HG03045 (cell line): Measurements from ENCODE around the gene MFSD6L.

Experiments
- ATAC-seq: cut with Tn5 transposase; IDR thresholded peaks from one replicate; pipeline ENCODE4 v1.9.1; 2021; ENCODE audit warnings: mild to moderate bottlenecking, moderate library complexity; ENCODE audit not compliant: unreplicated experiment

The MFSD6L gene, protein sequence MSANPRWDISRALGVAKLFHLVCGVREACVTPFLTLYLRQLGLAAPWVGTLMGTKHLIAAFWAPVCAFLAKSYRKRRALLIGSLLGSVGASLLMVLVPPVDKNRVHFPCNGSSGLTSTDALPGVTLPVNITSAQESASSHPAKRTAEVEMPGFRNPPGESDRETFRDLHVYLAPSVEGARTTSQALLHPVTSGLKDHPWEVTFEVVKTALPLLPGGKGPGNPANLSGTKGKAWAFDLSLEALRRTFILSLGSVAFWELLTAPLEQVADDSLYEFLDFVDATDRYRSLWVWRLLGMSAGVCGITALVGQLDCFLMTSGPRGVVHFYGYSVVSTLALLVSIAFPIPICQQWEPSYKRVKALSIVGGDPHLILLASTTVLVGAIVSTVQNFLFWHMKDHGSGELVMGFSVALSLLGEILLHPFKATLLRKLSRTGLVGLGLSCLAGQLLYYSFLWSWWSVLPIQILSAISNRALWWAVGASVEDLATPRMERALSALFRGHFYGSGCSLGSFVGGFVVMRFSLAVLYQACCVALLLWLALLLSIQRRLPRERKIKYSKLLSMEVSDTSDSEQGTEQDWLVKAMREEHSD

DNA sequence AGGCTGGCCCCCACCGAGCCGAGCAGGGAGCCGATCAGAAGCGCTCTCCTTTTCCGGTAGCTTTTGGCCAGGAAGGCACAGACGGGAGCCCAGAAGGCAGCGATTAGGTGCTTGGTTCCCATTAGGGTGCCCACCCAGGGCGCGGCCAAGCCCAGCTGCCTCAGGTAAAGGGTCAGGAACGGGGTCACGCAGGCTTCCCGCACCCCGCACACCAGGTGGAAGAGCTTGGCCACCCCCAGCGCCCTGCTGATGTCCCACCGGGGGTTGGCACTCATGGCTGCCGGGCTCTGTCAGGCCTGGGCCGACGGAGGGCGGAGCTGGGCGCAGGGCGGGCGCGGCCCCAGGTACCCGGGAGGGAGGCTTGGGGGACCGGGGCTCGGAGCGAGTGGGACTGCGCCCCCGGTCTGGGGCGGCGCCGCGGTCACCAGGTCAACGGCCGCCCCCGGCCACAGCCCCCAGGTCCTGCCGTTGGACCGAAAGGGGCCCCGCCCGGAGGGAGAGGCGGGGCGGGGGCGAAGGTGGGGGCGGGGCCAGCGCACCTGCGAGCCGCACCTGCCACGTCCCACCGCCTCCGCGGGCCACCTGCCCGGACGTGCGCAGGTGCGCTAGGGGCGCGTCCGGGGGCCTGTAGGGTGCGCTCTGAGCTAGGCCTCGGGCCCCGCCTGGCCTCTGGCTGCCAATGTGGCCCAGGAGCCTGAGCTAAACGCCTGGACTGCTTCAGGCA is at the start of gene MFSD6L:
TSS of gene MFSD6L (minus strand) at position 520 of the 724 bp plus-strand sequence. CDS start at position 275, 245 bp downstream.
- no peak for ATAC-seq

DNA sequence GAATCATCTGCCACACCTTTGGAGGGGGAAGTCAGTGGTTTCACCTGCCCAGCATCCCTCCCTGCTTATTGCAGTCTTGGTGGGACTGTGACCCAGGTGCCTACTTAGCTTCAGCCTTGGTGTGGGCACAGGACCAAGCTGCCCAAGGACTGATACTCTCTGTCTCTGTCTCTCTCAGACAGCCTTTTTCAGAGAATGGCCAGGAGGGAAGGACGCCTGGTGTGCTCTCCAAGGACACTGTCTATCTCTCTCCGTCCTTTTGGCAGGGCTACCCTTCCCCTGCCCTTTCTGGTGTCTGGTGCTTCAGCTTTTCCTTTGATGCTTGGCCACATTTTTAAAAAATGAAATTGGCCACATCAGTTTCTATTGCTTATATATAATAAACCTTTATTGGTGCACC is 48.7 kb upstream of the MFSD6L start:
- ATAC-seq, result no peak

DNA sequence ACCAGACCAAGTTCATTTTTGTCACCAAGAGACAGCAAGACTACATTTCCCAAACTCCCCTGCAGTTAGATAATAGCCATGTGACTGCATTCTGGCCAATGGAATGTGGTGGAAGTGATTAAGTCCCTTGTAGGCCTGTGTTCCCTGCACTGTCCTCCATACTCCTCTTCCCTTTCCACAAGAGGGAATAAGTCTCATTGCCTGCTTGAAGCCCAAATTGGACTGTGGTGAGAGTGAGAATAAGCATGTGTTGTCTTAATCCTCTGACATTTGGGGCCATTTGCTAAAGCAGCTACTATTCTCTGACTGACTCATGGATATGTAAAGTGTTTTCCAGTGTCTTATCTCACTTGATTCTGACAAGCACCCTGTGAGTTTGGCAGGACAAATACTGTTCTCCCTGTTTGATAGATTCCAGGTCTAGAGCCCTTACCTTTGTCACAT is 47.6 kb upstream of the MFSD6L start:
- no peak for ATAC-seq

DNA sequence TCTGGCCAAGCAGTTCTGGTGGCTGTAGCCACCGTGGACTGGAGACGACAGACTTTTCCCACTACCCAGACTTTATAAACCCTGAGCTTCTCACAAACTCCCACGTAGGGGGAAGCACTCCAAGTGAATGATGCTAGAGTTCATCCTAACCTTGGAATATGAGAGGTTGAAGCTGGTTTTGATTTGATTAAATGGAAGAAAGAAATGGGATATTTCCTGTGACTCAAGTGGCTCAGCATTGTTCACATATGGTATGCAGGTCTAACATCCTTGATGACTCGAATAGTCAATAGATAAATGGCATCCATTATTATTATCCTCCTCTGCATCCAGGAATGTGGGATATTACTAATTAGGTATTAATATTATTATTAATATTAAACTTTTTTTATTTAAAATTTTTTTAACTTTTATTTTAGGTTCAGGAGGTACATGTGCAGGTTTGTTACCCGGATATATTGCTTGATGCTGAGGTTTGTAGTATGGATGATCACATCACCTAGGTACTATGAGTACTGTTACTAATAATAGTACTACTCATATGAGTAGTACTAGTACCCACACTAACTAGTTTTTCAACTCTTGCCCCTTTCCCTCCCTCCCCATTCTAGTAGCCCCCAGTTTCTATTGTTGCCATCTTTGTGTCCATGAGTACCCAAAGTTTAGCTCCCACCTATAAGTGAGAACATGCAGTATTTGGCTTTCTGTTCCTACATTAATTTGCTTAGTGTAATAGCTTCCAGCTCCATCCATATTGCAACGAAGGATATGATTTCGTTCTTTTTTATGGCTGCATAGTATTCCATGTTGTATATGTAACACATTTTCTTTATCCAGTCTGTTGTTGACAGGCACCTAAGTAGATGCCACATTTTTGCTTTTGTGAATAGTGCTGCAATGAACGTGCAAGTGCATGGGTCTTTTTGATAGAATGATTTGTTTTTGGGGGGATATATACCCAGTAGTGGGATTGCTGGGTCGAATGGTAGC is 45.4 kb upstream of the MFSD6L start:
- ATAC-seq, result no peak

DNA sequence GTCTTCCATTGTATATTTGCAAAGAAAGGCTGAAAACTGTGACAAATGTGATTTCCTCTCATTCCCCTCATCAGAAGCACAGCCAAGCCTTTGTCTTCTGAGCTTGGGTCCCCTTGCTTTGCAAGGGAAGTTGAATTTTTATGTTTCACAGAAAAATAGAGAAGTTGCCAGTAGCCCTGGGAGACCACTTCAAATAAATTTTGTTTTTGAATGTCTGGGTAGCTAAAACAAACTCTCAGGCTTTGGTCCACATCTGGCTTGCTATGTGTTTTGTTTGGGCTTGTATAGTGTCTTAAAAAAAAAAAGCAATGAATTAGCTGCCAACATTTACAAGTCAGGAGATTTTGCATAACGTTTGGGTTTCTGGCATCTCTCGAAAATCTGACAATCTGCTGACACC is 44.2 kb upstream of the MFSD6L start:
- ATAC-seq, result no peak

DNA sequence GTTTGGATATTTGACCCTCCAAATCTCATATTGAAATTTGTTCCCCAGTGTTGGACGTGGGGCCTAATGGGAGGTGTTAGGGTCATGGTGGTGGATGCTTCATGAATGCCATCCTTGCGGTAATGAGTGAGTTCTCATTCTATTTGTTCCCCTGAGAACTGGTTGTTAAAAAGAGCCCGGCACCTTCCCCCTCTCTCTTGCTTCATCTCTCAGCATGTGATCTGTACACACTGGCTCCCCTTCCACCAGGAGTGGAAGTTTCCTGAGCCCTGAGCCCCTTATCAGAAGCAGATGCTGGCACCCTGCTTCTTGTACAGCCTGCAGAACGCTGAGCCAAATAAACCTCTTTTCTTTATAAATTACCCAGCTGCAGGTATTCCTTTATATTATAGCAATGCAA is 42.7 kb upstream of the MFSD6L start:
- ATAC-seq, result no peak

DNA sequence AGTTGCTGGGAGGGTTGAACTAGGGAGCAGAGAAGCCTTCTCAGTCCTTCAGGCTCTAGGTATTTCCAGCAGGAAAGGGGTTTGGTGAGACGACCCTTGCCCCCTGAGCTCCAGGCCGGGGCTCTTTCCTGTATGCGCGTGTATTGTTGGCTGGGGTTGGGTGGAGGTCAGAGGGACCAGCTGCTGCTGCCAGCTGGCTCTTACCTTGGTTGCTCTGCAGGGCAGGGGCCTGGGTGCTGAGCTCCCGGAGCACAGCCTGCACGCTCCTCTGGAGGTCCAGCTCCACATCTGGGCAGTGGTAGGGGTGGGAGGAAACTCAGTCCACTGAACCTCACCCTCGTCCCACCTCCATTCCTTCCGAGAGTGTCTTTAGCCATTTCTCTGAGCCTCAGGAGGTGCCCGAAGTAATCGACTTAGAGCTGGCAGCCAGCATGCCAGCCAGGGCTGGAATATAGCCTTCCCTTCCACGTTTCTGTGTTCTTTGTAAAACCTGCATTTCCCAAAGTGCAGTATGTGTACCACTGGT is 40.3 kb upstream of the MFSD6L start:
- no peak for ATAC-seq

DNA sequence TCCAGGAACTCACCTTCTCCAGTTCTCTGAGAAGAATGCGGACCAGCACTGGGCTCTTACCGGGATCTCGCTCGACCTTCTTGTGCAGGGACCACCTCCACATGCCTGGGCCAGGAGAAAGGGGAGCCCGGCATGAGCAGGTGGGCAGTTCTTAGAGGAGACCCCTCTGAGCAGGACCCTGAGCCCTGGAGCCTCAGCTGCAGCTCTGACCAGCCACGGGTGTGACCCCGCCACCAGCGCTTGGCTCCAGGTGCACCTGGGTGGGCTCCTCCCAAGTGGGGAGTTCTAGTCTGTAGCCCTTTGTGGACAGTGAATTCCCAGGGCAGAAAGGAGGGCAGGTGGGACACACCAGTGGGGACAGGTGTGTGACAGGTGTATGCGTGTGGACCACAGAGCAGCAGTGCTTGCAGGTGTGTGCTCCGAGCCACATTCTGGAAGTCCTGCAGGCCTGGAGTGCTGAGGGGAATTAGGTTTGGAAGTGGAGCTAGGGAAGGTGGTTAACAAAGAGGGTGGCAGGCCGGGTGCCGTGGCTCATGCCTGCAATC is 39.5 kb upstream of the MFSD6L start:
- no peak for ATAC-seq

DNA sequence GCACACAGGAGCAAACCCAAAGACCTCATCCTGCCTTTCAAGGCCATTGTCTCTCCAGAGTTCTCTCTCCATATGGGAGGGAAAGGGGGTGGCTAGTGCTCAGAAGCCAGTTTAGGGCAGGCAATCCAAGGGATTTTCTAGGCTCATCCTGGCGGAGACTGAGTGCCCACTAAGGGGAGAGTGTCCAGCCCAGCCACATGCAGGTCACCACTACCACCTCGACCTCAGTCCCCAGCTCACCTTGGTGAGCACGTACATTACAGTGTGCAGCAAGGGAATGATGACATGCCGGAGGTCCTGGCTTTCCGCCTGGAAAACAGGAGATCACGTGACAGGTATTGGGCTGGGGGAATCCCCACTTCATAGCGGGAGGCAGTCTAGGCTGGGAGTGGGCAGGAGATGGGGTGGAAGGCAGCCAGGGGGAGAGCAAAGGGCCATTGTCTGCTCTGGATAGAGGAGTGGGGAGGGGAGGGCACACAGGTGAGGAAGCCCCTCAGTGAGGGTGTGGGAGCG is 38.5 kb upstream of the MFSD6L start:
- ATAC-seq, result no peak

DNA sequence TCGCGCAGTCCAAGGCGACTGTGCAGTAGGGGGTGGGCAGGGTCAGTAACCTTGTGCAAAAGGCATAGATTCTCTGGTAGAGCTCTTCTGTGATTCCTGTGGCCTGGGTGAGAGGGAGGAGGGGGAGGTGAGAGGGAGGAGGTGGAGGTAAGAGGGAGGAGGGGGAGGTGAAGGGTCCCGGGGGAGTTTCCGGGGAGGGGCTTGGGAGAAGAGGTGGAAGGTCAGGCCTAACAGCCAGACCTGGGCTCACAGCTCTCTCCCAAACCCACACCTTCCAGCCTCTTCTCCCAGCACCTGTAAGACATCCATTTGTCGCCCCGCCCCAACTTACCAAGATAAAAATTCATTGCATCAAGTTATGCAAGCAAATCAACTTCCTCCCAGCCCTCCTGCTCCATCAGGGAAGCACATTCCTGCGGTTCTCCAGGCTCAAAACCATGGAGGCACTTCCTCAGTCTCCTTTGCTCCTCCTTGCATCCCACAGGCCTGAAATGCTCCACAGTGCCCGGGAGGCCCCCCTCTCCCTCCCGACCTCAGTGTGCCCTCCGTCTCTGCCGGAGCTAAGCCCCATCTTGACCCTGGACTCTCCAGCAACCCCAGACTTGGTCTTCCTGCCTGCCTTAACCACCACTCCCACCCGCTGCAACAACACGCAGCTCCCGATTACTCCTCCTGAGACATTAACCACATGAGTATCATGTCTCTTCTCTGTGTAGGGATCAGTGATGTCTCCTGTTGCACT is 37.8 kb upstream of the MFSD6L start:
- no peak for ATAC-seq

DNA sequence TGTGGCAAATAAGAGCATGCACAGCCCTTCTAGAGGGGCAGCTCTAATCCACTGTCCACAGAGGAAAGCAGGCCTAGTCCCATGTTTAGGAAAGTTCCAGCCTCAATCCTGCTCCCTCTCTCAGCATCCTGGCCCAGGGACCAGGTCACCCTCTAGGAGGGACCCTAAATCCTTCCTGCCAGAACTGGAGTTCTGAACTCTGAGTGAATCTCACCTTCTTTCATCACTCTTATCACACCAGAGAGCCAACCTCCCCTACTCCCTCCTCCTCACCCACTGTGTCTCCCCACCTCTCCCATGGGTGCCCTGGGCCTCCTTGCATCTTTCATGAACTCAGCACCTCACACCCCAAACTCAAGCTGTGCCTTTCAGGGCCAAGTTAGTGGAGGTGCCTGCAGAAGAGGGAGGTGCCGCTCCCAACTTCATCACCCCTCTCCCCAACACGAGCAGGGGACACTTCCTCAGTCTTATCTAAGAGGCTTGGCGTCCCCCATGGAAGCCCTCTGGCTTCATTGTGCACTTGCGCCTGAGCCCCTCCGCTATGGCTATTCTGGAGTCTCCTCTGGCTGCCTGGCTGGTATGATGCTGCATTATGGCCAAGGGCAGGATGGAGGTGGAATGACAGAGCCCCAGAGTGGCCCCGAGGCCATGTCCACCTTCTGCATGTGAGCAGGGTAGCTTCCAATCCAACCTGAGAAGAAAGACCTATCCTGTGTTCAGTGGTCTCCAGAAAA is 36.6 kb upstream of the MFSD6L start:
- ATAC-seq, result no peak

DNA sequence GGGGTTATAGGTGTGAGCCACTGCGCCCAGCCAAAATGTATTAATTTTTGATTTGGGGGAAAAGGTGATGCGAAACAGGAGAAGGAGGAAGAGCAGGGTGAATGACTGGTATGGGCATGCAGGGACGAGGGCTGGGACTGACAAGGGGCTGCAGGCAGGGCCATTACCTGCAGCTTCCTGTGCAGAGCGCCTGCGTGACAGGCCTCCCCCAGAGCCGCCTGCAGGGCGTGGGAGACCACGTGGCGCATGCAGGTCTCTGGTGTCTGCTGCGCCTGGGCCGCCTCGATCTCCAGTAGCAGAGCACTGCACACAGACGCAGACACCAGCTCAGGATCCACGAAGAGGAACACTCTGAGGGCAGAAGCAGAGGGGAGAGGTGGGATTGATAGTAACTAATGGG is 35.9 kb upstream of the MFSD6L start:
- no peak for ATAC-seq

DNA sequence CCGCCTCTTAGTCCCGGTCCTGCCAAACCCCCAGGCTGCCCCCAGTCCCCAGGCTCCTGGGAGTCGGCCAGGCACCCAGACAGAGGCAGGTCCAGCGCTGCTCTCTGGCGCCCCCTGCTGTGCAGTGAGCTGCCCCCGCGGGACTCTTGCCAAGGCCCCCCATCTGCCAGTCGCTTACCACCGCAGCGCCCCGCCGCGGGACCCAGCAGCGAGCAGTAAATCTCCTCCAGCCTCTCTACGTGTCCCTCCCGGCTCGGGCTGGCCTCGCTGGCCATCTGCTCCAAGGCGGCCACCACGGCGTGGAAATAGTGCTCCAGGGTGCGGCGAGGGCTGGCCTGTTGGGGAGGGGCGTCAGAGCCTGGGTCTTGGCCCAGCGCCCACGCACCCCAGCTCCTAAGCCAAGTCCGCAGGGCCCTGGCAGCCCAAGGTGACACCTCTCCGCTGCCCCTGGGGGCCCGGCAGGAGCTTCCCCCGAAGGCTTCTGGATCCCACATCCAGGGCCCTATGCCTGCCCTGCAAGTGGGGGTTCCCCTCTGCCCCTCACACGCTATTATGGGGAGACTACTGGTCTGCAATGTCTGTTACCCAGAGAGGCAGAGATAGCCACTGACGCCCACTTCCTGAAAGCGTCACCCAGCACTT is 33.7 kb upstream of the MFSD6L start:
- ATAC-seq, result no peak

DNA sequence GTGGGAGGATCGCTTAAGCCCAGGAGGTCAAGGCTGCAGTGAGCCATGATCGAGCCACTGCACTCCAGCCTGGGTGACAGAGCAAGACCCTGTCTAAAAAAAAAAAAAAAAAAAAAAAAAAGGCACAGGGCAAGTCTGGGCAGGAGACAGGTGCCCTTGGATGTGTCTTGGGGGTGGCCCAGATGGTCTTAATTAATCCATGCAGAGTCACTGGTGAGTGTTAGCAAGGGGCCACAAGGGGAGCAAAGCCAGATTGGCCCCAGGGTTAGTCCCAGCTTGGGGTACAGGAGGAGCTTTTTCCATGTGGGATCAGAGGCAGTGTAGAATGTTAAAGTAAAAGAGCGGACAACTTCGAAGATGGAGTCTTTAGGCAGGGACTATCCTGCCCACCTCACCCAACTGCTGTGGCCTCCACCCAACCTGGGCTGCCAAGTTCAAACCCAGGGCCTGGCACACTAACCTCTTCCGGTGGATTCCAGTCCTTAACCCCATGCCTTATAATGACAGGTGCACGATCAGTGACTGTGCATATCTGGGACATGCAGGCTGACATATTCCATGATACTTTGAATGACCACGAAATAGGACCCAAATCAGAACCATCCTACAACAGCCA is 32.2 kb upstream of the MFSD6L start:
- no peak for ATAC-seq

DNA sequence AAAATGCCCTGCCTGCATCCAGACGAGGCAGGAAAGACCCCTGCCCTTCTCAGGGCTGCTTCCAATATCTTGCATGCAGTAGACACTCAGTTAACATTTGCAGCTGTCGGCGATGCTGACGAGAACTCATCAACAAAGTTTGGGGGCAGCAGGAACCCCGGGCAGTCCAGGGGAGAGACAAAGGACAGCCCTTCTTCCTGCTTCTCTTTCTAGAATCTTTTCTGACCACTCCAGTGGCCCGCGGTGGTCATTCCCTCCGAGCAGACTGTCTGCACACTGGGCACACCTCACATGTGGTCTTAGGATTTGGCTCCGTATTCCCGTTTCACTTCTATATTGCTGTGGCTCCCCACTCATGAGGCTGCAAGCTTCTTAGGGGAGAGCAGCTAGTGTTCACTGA is 31.0 kb upstream of the MFSD6L start:
- no peak for ATAC-seq

DNA sequence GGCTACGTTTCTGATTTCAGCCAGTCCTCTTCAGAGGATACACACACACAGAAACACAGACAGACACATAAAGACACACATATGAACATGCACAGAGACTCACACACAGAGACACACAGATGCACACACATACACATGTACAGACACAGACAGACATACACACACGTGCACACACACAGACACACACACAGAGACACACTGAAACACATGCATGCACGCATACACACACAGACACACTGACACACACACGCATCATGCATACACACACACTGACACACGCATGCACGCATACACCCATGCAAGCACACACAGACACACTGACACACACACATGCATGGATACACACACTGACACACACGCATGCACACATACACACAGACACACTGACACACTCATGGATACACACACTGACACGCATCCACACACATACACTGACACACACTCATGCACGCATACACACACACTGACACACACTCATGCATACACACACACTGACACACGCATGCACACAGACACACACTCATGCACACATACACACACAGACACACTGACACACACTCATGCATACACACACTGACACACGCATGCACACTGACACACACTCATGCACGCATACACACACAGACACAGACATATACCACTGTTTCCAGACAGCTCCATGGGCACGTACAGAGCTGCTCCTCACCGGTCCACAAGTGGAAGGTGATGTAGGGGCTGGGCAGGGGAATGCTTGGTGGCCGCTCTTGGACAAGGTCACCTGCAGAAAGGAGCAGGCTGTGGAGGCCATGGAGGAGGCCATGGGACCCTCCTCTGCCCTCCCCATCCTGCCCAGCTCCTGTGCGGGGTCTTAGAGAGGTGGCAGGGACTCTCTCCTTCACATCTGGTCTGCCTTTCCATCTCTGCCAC is 30.1 kb upstream of the MFSD6L start:
- ATAC-seq, result no peak

DNA sequence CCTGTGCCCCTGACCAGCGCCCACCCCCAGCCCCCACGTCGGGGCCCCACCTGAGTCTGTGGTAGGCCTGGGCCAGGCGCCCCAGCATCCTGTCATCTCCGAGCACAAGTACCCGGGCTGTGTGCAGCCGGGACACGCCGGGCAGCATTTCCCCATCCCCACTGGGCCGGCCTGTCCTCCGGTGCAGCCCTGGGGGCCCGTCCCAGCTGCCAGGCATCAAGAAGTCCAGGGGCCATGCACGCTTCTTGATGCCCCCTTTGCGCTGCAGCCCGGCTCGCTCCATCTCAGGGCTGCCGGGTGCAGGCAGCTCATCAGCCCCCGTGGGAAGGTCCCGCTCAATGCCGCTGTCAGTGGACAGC is 29.3 kb upstream of the MFSD6L start:
- ATAC-seq, result no peak
